ENCODE results near the gene OR12D1.

OR12D1 gene

DNA sequence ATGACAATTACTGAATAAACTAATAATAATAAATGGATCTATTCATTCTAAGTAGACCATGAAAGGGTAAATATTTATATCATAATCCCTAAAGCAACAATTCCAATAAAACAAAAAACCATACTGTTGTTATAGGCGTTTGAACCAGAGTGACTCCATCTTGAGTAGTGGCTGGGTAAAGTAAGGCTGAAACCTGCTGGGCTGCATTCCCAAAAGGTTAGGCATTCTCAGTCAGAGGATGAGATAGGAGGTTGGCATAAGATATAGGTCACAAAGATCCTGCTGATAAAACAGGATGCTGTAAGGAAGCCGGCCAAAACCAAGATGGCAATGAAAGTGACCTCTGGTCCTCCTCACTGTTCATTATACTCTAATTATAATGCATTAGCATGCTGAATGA lies 50.6 kb downstream of the OR12D1 start:
- no peak for DNase-seq (ENCODE audit: low read depth, low spot score)

DNA sequence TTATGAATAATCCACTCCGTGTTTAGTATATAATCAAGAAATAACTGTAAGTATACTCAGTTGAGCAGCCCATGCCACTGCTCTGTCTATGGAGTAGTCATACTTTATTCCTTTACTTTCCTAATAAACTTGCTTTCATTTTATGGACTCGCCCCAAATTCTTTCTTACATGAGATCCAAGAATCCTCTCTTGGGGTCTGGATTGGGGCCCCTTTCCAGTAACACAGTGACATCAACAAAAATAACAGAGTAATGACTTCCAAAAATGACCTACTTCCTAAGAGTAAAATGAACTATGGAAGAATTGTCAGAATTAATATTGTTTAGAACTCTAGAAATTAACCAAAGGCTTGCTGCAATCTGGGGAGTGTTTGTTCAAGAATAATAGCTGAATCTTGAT lies 51.1 kb downstream of the OR12D1 start:
- no peak for DNase-seq (ENCODE audit: low read depth, low spot score)

DNA sequence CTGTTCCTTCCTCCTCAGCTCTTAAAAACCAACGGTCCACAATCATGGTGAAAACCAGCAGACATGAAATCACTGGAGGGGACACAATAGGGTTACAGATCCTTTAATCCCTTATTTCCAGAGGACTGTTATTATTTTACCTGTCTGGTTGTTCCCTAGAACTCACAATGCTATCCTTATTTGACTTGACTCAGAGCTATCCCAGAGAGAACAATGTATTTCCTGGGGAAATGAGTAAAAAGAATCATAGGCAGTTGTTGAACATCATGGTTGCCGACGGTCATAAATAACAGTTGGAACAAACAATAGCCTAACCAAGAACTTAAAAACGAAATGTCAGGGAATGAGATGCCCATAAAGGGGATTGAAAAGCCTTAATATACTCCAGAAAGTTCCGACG lies 51.5 kb downstream of the OR12D1 start:
- DNase-seq (ENCODE audit: low read depth, low spot score): no peak
